Psoas muscle (tissue), 8 donors: ENCODE measurements around the gene TNFRSF9. TPM values are rescaled to one million over a fixed set of nuclear protein-coding genes. Genes with fewer than 3 reads are reported as not detected.
A peak's percentile ranks its signal among the peaks of the same experiment; 100 is the strongest.
"Not testable (repeated sequence)": the region's sequence is repeated elsewhere in the genome, so short reads cannot be mapped to it uniquely, and the experiment has no call there.

Experiments
- ATAC-seq, 4 donors: fragments of 200-7000 bp; cut with Tn5 transposase; one replicate each; pipeline ENCODE4 v1.9.1; 2020; ENCODE audit warnings: moderate library complexity in 3 of 4, mild to moderate bottlenecking in 2 of 4
- DNase-seq, 2 donors: peaks; one replicate each; pipeline ENCODE4 v3.0.0-alpha.2; 2020
- H3K27ac ChIP-seq: fragments of 200-600 bp; one replicate; pipeline ENCODE4 v1.8.0; 2022
- H3K27me3 ChIP-seq, 3 donors: fragments of 200-600 bp in 1 of 3; one replicate each; pipeline versions ENCODE4 v1.6.1 to v1.8.0; 2013 to 2022; ENCODE audit warnings: low read length in 2 of 3, mild to moderate bottlenecking in 2 of 3, moderate library complexity in 1 of 3; ENCODE audit not compliant: insufficient read depth in 3 of 3
- H3K36me3 ChIP-seq, 2 donors: fragments of 200-600 bp in 1 of 2; one replicate each; pipeline versions ENCODE4 v1.6.1 to v1.8.0; 2013 to 2022; ENCODE audit warnings: low read depth in 1 of 2, mild to moderate bottlenecking in 1 of 2, moderate library complexity in 1 of 2; ENCODE audit not compliant: insufficient read depth in 1 of 2
- H3K4me1 ChIP-seq: fragments of 200-600 bp; one replicate; pipeline ENCODE4 v1.8.0; 2022
- H3K4me3 ChIP-seq: fragments of 200-600 bp; one replicate; pipeline ENCODE4 v1.8.0; 2022; ENCODE audit warnings: mild to moderate bottlenecking
- H3K9me3 ChIP-seq: fragments of 200-600 bp; one replicate; pipeline ENCODE4 v1.8.0; 2022
- CTCF ChIP-seq: fragments of 200-600 bp; IDR thresholded peaks from one replicate; pipeline ENCODE4 v1.8.0; 2022; ENCODE audit warnings: antibody characterized with exemption
- WGBS, 3 donors: extraction: QIAGEN DNeasy Blood & Tissue Kit; methylation state at CpG; one replicate each; pipeline versions ENCODE4 v1.1.6 to v1.1.7; 2013; 5-methylcytosine and 5-hydroxymethylcytosine counted together
- intact Hi-C, 2 donors: fragments of 100-400 bp; cut with DNase I; formaldehyde crosslinking; loops; one replicate each; pipeline versions ENCODE4 v1.11.0 to v1.14.2; 2022
- polyA plus RNA-seq, 3 donors: library from polyadenylated mRNA; stranded (reverse); fragments of 200-250 nt; gene quantifications; one replicate each; pipeline ENCODE4 v1.2.3, GENCODE V29; 2013
- total RNA-seq, 4 donors: library from RNA; stranded (reverse); fragmentation: NEBNext Ultra II Directional in 2 of 4; extraction: Animal tissue kit (Norgen Biotek cat#: 25700) in 2 of 4; gene quantifications; one replicate each; pipeline versions ENCODE4 v1.2.1 to v1.2.4, GENCODE V29; 2021 to 2023
- donor health status: healthy with polysubstance abuse.
- donor health status: DM: no; HTN: no; CAD: no; lungs with moderate emphysema.
- donor health status: Bipolar disorder and iron deficiency.
- donor health status: healthy.
- donor health status: DM: yes; HTN: yes; CAD: no.
- donor health status: DM: no; HTN: no; CAD: no.
- donor health status: DM: no; HTN: no; CAD: no.
- donor health status: DM: yes; HTN: yes; CAD: no.

Gene TNFRSF9
- total and polyA plus RNA-seq, 7 donors, result 0.01 to 0.12 (median 0.01) TPM; not detected in 4

DNA sequence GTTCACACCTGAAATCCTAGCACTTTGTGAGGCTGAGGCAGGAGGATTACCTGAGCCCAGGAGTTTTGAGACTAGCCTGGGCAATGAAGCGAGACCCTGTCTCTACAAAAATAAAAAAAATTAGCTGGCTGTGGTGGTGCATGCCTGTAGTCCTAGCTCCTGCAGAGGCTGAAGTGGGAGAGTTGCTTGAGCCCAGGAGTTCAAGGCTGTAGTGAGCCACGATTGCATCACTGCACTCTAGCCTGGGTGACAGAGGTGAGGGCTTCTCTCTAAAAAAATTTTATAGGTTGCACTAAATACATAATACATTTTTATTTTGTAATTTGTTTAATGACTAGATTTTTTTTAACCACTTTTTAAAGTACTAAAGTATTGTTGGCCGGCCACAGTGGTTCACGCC is 27.0 kb upstream of the TNFRSF9 start:
- TF ChIP-seq CTCF, result no peak
- H3K27ac ChIP-seq, result no peak overlapping the region
- DNase-seq, result no peak
- H3K27me3 ChIP-seq, result no peaks in the 10 kb centered on the region
- H3K36me3 ChIP-seq, result peaks cover 11 to 95% of the 10 kb centered on the region in 2 donors
- intact Hi-C loops, result no loop called here
- H3K4me1 ChIP-seq, result peaks cover 40% of the 10 kb centered on the region
- no peak overlapping the region for H3K4me3 ChIP-seq
- WGBS, 3 donors, result 82 to 89% (median 84%) methylated on average over 4 of the region's 4 CpGs
- no peaks in the 10 kb centered on the region for H3K9me3 ChIP-seq
- ATAC-seq, result no peak

DNA sequence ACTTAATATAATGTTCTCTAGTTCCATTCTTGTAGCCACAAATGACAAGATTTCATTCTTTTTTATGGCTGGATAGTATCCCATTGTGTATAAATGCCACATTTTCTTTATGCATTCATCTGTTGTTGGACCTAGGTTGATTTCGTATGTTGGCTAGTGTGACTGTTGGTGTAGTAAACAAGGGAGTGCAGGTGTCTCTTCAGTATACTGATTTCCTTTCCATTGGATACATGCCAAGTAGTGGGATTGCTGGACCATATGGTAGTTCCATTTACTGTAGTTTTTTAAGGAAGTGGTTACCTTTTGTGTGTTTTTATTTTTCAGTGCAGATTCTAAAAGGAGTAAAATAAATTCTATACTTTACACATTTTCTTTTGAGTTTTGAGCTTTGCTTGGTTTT is 26.6 kb upstream of the TNFRSF9 start:
- H3K4me3 ChIP-seq, result no peak overlapping the region
- peaks cover 11 to 91% of the 10 kb centered on the region in 2 donors for H3K36me3 ChIP-seq
- intact Hi-C loops, result no loop called here
- WGBS, 3 donors, result 16 to 35% (median 18%) methylated on average over 1 of the region's 1 CpG
- no peak overlapping the region for H3K27ac ChIP-seq
- no peaks in the 10 kb centered on the region for H3K9me3 ChIP-seq
- no peak for TF ChIP-seq CTCF
- no peaks in the 10 kb centered on the region for H3K27me3 ChIP-seq
- ATAC-seq (no peak), DNase-seq (no peak)
- peaks cover 42% of the 10 kb centered on the region for H3K4me1 ChIP-seq

DNA sequence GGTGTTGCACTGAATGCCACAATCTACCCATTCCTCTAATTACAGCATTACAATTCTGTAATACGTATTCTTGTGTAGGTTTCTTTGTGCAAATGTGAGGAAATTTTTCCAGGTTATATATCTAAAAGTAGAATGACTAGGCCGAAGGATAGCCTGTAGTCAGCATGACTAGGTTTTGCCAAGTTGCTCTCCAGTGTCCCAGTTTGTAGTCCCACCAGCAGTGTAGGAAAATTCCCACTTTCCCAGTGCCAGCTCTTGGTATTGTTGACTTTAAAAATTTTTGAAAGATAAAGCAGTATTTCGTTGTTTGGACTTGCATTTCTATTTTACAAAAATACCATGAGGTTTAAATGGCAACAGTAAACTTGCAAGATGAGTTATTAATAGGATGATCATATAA is 23.8 kb upstream of the TNFRSF9 start:
- H3K4me3 ChIP-seq, result peak overlapping the region; percentile 35
- no peaks in the 10 kb centered on the region for H3K9me3 ChIP-seq
- DNase-seq (no peak), ATAC-seq (no peak)
- H3K27me3 ChIP-seq, result no peaks in the 10 kb centered on the region
- intact Hi-C loops, result no loop called here
- H3K27ac ChIP-seq, result peak overlapping the region; percentile 96
- H3K36me3 ChIP-seq, result peaks cover 2 to 63% of the 10 kb centered on the region in 2 donors
- WGBS, 3 donors, result 42 to 76% (median 61%) methylated on average over 3 of the region's 3 CpGs
- no peak for TF ChIP-seq CTCF
- H3K4me1 ChIP-seq, result peaks cover 53% of the 10 kb centered on the region

- peaks cover 53% of the 10 kb centered on the region for H3K4me1 ChIP-seq
- 83 to 93% (median 91%) methylated on average over 7 of the region's 7 CpGs for WGBS, 3 donors
- ATAC-seq, H3K27me3 ChIP-seq, H3K9me3 ChIP-seq, DNase-seq, intact Hi-C loops: not testable (repeated sequence)
- H3K36me3 ChIP-seq, result peaks cover 2 to 57% of the 10 kb centered on the region in 2 donors
- H3K4me3 ChIP-seq, result peak overlapping the region; percentile 35
- H3K27ac ChIP-seq, result peak overlapping the region; percentile 96
These were observed 23.2 kb upstream of the TNFRSF9 start for GRCh38 chr1:7963841-7964240.

DNA sequence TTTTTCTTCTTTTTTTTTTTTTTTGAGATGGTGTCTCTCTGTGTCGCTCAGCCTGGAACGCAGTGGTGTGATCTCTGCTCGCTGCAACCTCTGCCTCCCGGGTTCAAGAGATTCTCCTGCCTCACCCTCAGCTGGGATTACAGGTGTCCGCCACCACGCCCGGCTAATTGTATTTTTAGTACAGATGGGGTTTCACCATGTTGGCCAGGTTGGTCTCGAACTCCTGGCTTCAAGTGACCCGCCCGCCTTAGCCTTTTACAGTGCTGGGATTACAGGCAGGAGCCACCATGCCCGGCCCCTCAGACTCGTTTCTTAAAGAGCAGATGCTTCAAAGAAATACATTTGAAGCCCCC is 22.7 kb upstream of the TNFRSF9 start:
- H3K9me3 ChIP-seq, H3K27me3 ChIP-seq, intact Hi-C loops, DNase-seq, ATAC-seq: not testable (repeated sequence)
- Histone ChIP-seq H3K36me3 (peaks cover 0 to 52% of the 10 kb centered on the region in 2 donors), H3K4me3 (peak overlapping the region; percentile 87), H3K4me1 (peaks cover 53% of the 10 kb centered on the region), H3K27ac (peak overlapping the region; percentile 96)
- 69 to 85% (median 81%) methylated on average over 12 of the region's 12 CpGs for WGBS, 3 donors
